K562 (cell line): ENCODE results near the gene GTF2A1. TPM values are rescaled to one million over a fixed set of nuclear protein-coding genes. Genes with fewer than 3 reads are reported as not detected.

Experiments
- ATAC-seq: fragments of 200-7000 bp; cut with Tn5 transposase; 3 replicates; pipeline ENCODE4 v1.9.1; 2020; ENCODE audit warnings: moderate library complexity
- BruUV-seq: library from RNA; stranded (reverse); fragments of 400-500 nt; replicated peaks from 2 replicates; lab custom pipeline; 2021; lab: Mats Ljungman, UMichigan
- CTCF ChIA-PET: fragments of 300-600 bp; formaldehyde crosslinking; extraction: SDS; loops from one replicate; lab custom pipeline; 2021; ENCODE audit warnings: low intra/inter-chr PET ratio; lab: Yijun Ruan, JAX
- POLR2A ChIA-PET: fragments of 300-600, 350-650 bp; sonication (Branson Sonifier 250); formaldehyde crosslinking; extraction: SDS; loops from one replicate; lab custom pipeline; 2021; ENCODE audit warnings: antibody characterized with exemption, inconsistent platforms; lab: Yijun Ruan, JAX
- DNase-seq, 4 experiments: peaks; one replicate each; pipeline versions ENCODE4 v3.0.0 to v3.0.0-alpha.2; 2011 to 2018; ENCODE audit warnings: low spot score in 3 of 4, mixed read lengths in 3 of 4; ENCODE audit errors: extremely low read depth in 1 of 4
- FAIRE-seq: peaks from 2 replicates; lab custom pipeline; 2011; peaks lifted over from hg19 to GRCh38; lab: Jason Lieb, UNC
- H2AFZ ChIP-seq: 2 replicates; pipeline ENCODE4 v1.6.0; 2011; ENCODE audit warnings: low read depth, low read length, control low read depth, inconsistent platforms
- H3K27ac ChIP-seq: fragments of 200-600 bp; 3 replicates; pipeline ENCODE4 v1.8.0; 2011; ENCODE audit warnings: low read depth, mild to moderate bottlenecking, control low read depth, inconsistent platforms, low read length, moderate library complexity, mixed read lengths; ENCODE audit errors: extremely low read depth
- H3K27me3 ChIP-seq, 2 experiments: fragments of 300-600 bp in 1 of 2; 2 replicates in 1 of 2; 3 replicates in 1 of 2; pipeline versions ENCODE4 v1.6.0 to v1.8.0; 2011; ENCODE audit warnings: inconsistent platforms in 2 of 2, low read length in 2 of 2, mild to moderate bottlenecking in 1 of 2, mixed read lengths in 1 of 2, moderate library complexity in 1 of 2; ENCODE audit not compliant: control insufficient read depth in 2 of 2, insufficient read depth in 2 of 2
- H3K36me3 ChIP-seq: fragments of 300-600 bp; 3 replicates; pipeline ENCODE4 v1.8.0; 2011; ENCODE audit warnings: mild to moderate bottlenecking, low read length, inconsistent platforms; ENCODE audit not compliant: control insufficient read depth, insufficient read depth
- H3K4me1 ChIP-seq, 2 experiments: fragments of 200-600 bp in 1 of 2; replicated peaks in 1 of 2; 2 replicates in 1 of 2; 3 replicates in 1 of 2; pipeline versions ENCODE4 v1.5.1 to v1.8.0; 2011; ENCODE audit warnings: inconsistent platforms in 2 of 2, low read length in 2 of 2, mild to moderate bottlenecking in 1 of 2, mixed read lengths in 1 of 2, moderate library complexity in 1 of 2; ENCODE audit not compliant: control insufficient read depth in 2 of 2, insufficient read depth in 2 of 2
- H3K4me2 ChIP-seq: 2 replicates; pipeline ENCODE4 v1.6.1; 2011; ENCODE audit warnings: low read length, control low read depth, inconsistent platforms, mixed read lengths; ENCODE audit not compliant: insufficient read depth
- H3K4me3 ChIP-seq: fragments of 200-600 bp; sonication (generic), shearing (Covaris generic); 2 replicates; pipeline ENCODE4 v1.5.1; 2016; ENCODE audit warnings: control low read depth, inconsistent platforms
- H3K79me2 ChIP-seq: fragments of 200-600 bp; 3 replicates; pipeline ENCODE4 v1.8.0; 2011; ENCODE audit warnings: low read length, inconsistent platforms; ENCODE audit not compliant: control insufficient read depth, insufficient read depth
- H3K9ac ChIP-seq, 2 experiments: 2 replicates each; pipeline versions ENCODE4 v1.6.0 to v1.6.1; 2011; ENCODE audit warnings: low read depth in 2 of 2, low read length in 2 of 2, control low read depth in 1 of 2, inconsistent platforms in 1 of 2, mild to moderate bottlenecking in 1 of 2, mixed read lengths in 1 of 2; ENCODE audit not compliant: insufficient read depth in 1 of 2
- H3K9me1 ChIP-seq: one replicate; pipeline ENCODE4 v1.6.0; 2011; ENCODE audit warnings: inconsistent platforms, mild to moderate bottlenecking, low read length, moderate library complexity; ENCODE audit not compliant: control insufficient read depth, insufficient read depth
- H3K9me3 ChIP-seq: replicated peaks from 2 replicates; pipeline ENCODE4 v1.5.1; 2011; ENCODE audit warnings: low read depth, low read length, inconsistent platforms; ENCODE audit not compliant: control insufficient read depth, insufficient read depth
- H4K20me1 ChIP-seq: replicated peaks from 2 replicates; pipeline ENCODE4 v1.6.1; 2011; ENCODE audit warnings: low read length, inconsistent platforms, mixed read lengths; ENCODE audit not compliant: control insufficient read depth, insufficient read depth
- ADNP ChIP-seq: fragments of 200-800 bp; sonication (Bioruptor generic); IDR thresholded peaks from 2 replicates; pipeline ENCODE4 v1.6.1; 2016; ENCODE audit warnings: missing genetic modification characterization, missing compliant biosample characterization
- C11orf30 ChIP-seq: fragments of 450-650 bp; IDR thresholded peaks from 2 replicates; pipeline ENCODE4 v1.6.1; 2016; ENCODE audit warnings: low read depth, mild to moderate bottlenecking
- ERF ChIP-seq: fragments of 450-650 bp; formaldehyde crosslinking; IDR thresholded peaks from 2 replicates; pipeline ENCODE4 v1.4.0; 2020; ENCODE audit warnings: mild to moderate bottlenecking, mixed read lengths
- ETV5 ChIP-seq: sonication (generic); formaldehyde crosslinking; IDR thresholded peaks from 2 replicates; pipeline ENCODE4 v1.4.0; 2020; ENCODE audit warnings: low read depth, mild to moderate bottlenecking, missing genetic modification reagents
- NFRKB ChIP-seq: fragments of 450-650 bp; IDR thresholded peaks from 2 replicates; pipeline ENCODE4 v1.6.1; 2016; ENCODE audit warnings: low read depth
- SRSF1 ChIP-seq: fragments of 200-400 bp; formaldehyde crosslinking; IDR thresholded peaks from 2 replicates; pipeline ENCODE4 v1.6.1; 2017; ENCODE audit warnings: mild to moderate bottlenecking, low read depth, low read length, moderate library complexity
- ZNF175 ChIP-seq: fragments of 200-800 bp; sonication (Bioruptor generic); IDR thresholded peaks from 2 replicates; pipeline ENCODE4 v1.6.1; 2016; ENCODE audit warnings: low read depth, mild to moderate bottlenecking, missing genetic modification characterization, missing compliant biosample characterization
- ZNF584 ChIP-seq: fragments of 200-800 bp; sonication (Bioruptor generic); IDR thresholded peaks from 2 replicates; pipeline ENCODE4 v1.6.1; 2016; ENCODE audit warnings: low read depth, mild to moderate bottlenecking, missing genetic modification characterization, missing compliant biosample characterization
- ZNF589 ChIP-seq: fragments of 200-800 bp; sonication (Bioruptor generic); IDR thresholded peaks from 2 replicates; pipeline ENCODE4 v1.6.1; 2016; ENCODE audit warnings: low read depth, missing genetic modification characterization, missing compliant biosample characterization
- ZNF766 ChIP-seq: fragments of 200-800 bp; sonication (Bioruptor generic); conservative IDR thresholded peaks from 2 replicates; pipeline ENCODE4 v1.6.1; 2016; ENCODE audit warnings: missing genetic modification characterization, missing compliant biosample characterization
- WGBS: fragments of 100-300 bp; shearing (Covaris generic); methylation state at CpG from one replicate; pipeline ENCODE4 v1.1.6; 2016; ENCODE audit warnings: low coverage, mixed read lengths; ENCODE audit not compliant: insufficient coverage; ENCODE audit errors: missing lambda C conversion rate; 5-methylcytosine and 5-hydroxymethylcytosine counted together
- in situ Hi-C: fragments of 300-500 bp; cut with MboI; formaldehyde crosslinking; loops from 4 replicates; pipeline ENCODE4 v1.15.0; 2018; ENCODE audit warnings: inconsistent platforms, mixed read lengths
- intact Hi-C: fragments of 100-400 bp; cut with micrococcal nuclease; formaldehyde crosslinking; loops from 2 replicates; pipeline ENCODE4 v1.14.2; 2022
- polyA plus RNA-seq, 8 experiments: library from polyadenylated mRNA; depleted of rRNA in 4 of 8; stranded (reverse) in 5 of 8; unstranded in 3 of 8; fragments of >200 nt; fragmentation: Nextera tagmentation in 2 of 8; fragmentation: Illumina TruSeq in 1 of 8; extraction: Ambion mirVana in 2 of 8; extraction: Trizol in 1 of 8; gene quantifications; 2 replicates each; pipeline versions ENCODE4 v1.2.1 to v1.2.3, GENCODE V29; 2011 to 2014; ENCODE audit warnings: inconsistent platforms in 1 of 8, missing spikeins in 1 of 8
- total RNA-seq, 7 experiments: library from RNA; depleted of rRNA in 6 of 7; stranded (reverse); fragments of >200 nt in 6 of 7; fragmentation: Illumina TruSeq in 2 of 7; extraction: Trizol in 2 of 7; gene quantifications; 2 replicates each; pipeline versions ENCODE4 v1.2.1 to v1.2.3, GENCODE V29; 2011 to 2021; ENCODE audit warnings: low replicate concordance in 1 of 7
- TF ChIP-seq, protein P1 (sequence below), 2 experiments: fragments of 250-450 bp in 1 of 2; fragments of 450-650 bp in 1 of 2; sonication (Bioruptor Pico) in 1 of 2; IDR thresholded peaks; 2 replicates each; pipeline versions ENCODE4 v1.6.1 to v1.8.0; 2016 to 2021; ENCODE audit warnings: mild to moderate bottlenecking in 2 of 2, moderate library complexity in 2 of 2, missing compliant biosample characterization in 1 of 2, missing genetic modification characterization in 1 of 2

Gene GTF2A1
- total and polyA plus RNA-seq, 9 of the 15 experiments (the other 6 are each of a cell fraction or from before 2014, with no cell fraction given): 3.4 to 22.8 (median 14.7) TPM

GRCh38 chr14:81221579-81222102 lies 882 bp upstream of the GTF2A1 start:
- peaks cover 3 to 17% of the 10 kb centered on the region in 2 experiments for H3K4me1 ChIP-seq
- ATAC-seq: no peak
- peak overlapping the region; percentile 83 for H3K4me2 ChIP-seq
- WGBS: 12% methylated on average over 16 of the region's 16 CpGs
- intact Hi-C loops (loop anchor here (5.0 kb wide), 1 partner anchor 206 kb away; no protein-coding TSS in a partner anchor), in situ Hi-C loops (no loop called here)
- FAIRE-seq: no peak
- H3K36me3 ChIP-seq: peaks cover 4% of the 10 kb centered on the region
- DNase-seq: peak in 1 of 4 experiments; percentile 37
- H4K20me1 ChIP-seq: no peaks in the 10 kb centered on the region
- ChIA-PET POLR2A (interaction anchor here (0.7 to 1.8 kb wide), 9 partner anchors 11 to 643 kb away, joined by 3 to 9 read pairs (median 3); no protein-coding TSS in a partner anchor), CTCF (no interaction called here)
- peak overlapping the region; percentile 96 to 97 for H3K9ac ChIP-seq
- peaks cover 43% of the 10 kb centered on the region for H3K79me2 ChIP-seq
- no peaks in the 10 kb centered on the region for H3K27me3 ChIP-seq
- peak overlapping the region; percentile 96 for H2AFZ ChIP-seq
- H3K9me1 ChIP-seq: no peaks in the 10 kb centered on the region
- BruUV-seq: TSS peak; percentile 92
- no peaks in the 10 kb centered on the region for H3K9me3 ChIP-seq
- peak overlapping the region; percentile 100 for H3K27ac ChIP-seq
- H3K4me3 ChIP-seq: peak overlapping the region; percentile 67
- no peak for TF ChIP-seq ADNP (tag)
- TF ChIP-seq C11orf30: no peak
- TF ChIP-seq NFRKB: 0 out of 2 replicates have a peak, but pooled peaks have one; percentile 76
- peak; percentile 19; the same call in 1 of the 2 replicates for TF ChIP-seq ETV5 (CRISPR knock-in tag)
- TF ChIP-seq ZNF175 (CRISPR knock-in tag): 0 out of 2 replicates have a peak, but pooled peaks have one; percentile 29
- TF ChIP-seq ZNF766: peak; percentile 26; the same call in 1 of the 2 replicates
- TF ChIP-seq, protein P1, sequence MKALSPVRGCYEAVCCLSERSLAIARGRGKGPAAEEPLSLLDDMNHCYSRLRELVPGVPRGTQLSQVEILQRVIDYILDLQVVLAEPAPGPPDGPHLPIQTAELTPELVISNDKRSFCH (CRISPR knock-in tag; IDR thresholded peaks at IDR 0.05): no peak
- TF ChIP-seq, protein P1 (tag; IDR thresholded peaks at IDR 0.05): peak; percentile 48; the same call in 1 of the 2 replicates
- TF ChIP-seq SRSF1: no peak
- TF ChIP-seq ERF (CRISPR knock-in tag): peak; percentile 42; the same call in 1 of the 2 replicates
- TF ChIP-seq ZNF589 (CRISPR knock-in tag): peak; percentile 81
- peak; percentile 58; the same call in 1 of the 2 replicates for TF ChIP-seq ZNF584 (CRISPR knock-in tag)
